Mesodermal cell (in vitro differentiated cells): ENCODE results near the gene FAM193B.

Source experiments
- H3K27ac ChIP-seq: 2 replicates; pipeline ENCODE4 v1.7.0; 2013; ENCODE audit warnings: mild to moderate bottlenecking, low read depth, low read length, moderate library complexity; ENCODE audit not compliant: severe bottlenecking
- H3K36me3 ChIP-seq: 2 replicates; pipeline ENCODE4 v1.7.1; 2013; ENCODE audit warnings: mild to moderate bottlenecking, low read length, moderate library complexity; ENCODE audit not compliant: control insufficient read depth, insufficient read depth
- H3K4me1 ChIP-seq: one replicate; pipeline ENCODE4 v1.7.1; 2013; ENCODE audit warnings: mild to moderate bottlenecking, low read length; ENCODE audit not compliant: insufficient read depth, control insufficient read depth, poor library complexity, severe bottlenecking
- H3K4me3 ChIP-seq: 2 replicates; pipeline ENCODE4 v1.7.0; 2013; ENCODE audit warnings: low read length, control low read depth, mild to moderate bottlenecking; ENCODE audit not compliant: insufficient read depth, poor library complexity, severe bottlenecking; ENCODE audit errors: extremely low read depth
- H3K9me3 ChIP-seq: 2 replicates; pipeline ENCODE4 v1.7.1; 2013; ENCODE audit warnings: mild to moderate bottlenecking, low read length, moderate library complexity; ENCODE audit not compliant: control insufficient read depth
- WGBS, 2 experiments: methylation state at CpG; one replicate each; pipeline ENCODE4 v1.1.5; 2013; ENCODE audit warnings: missing lambda C conversion rate in 2 of 2; ENCODE audit not compliant: insufficient coverage in 2 of 2; 5-methylcytosine and 5-hydroxymethylcytosine counted together

The FAM193B gene

GRCh38 chr5:177526191-177526590 lies 28.2 kb downstream of the FAM193B start:
- Histone ChIP-seq H3K4me1 (no peaks in the 10 kb centered on the region), H3K9me3 (no peaks in the 10 kb centered on the region), H3K36me3 (peaks cover 92% of the 10 kb centered on the region), H3K27ac (no peak overlapping the region), H3K4me3 (no peak overlapping the region)
- 82 to 97% methylated on average over 2 to 3 of the region's 4 CpGs for WGBS, 2 experiments

- WGBS, 2 experiments, result 97 to 100% methylated on average over 8 of the region's 10 CpGs
- Histone ChIP-seq H3K4me1 (no peaks in the 10 kb centered on the region), H3K36me3 (peaks cover 92% of the 10 kb centered on the region), H3K9me3 (no peaks in the 10 kb centered on the region), H3K4me3 (no peak overlapping the region), H3K27ac (no peak overlapping the region)
These were observed 29.3 kb downstream of the FAM193B start for GRCh38 chr5:177524941-177525655.

- H3K27ac ChIP-seq, result no peak overlapping the region
- no peaks in the 10 kb centered on the region for H3K4me1 ChIP-seq
- no peak overlapping the region for H3K4me3 ChIP-seq
- peaks cover 92% of the 10 kb centered on the region for H3K36me3 ChIP-seq
- no peaks in the 10 kb centered on the region for H3K9me3 ChIP-seq
- 95% methylated on average over 7 to 9 of the region's 12 CpGs for WGBS, 2 experiments
These were observed 29.8 kb downstream of the FAM193B start for GRCh38 chr5:177524539-177524900.

GRCh38 chr5:177523711-177524538 lies 30.4 kb downstream of the FAM193B start:
- 95% methylated on average over 16 to 17 of the region's 19 CpGs for WGBS, 2 experiments
- H3K4me1 ChIP-seq, result peaks cover 5% of the 10 kb centered on the region
- H3K36me3 ChIP-seq, result peaks cover 94% of the 10 kb centered on the region

GRCh38 chr5:177520916-177521513 lies 33.3 kb downstream of the FAM193B start:
- Histone ChIP-seq H3K9me3 (no peaks in the 10 kb centered on the region), H3K4me1 (peaks cover 5% of the 10 kb centered on the region), H3K27ac (no peak overlapping the region), H3K36me3 (peaks cover 67% of the 10 kb centered on the region), H3K4me3 (no peak overlapping the region)
- 86 to 95% methylated on average over 2 of the region's 2 CpGs for WGBS, 2 experiments

More at GRCh38 chr5:177523711-177524538, 30.4 kb downstream of the FAM193B start:
- no peaks in the 10 kb centered on the region for H3K9me3 ChIP-seq
- no peak overlapping the region for H3K27ac ChIP-seq
- no peak overlapping the region for H3K4me3 ChIP-seq

- Histone ChIP-seq H3K27ac (no peak overlapping the region), H3K4me3 (no peak overlapping the region), H3K36me3 (peaks cover 66% of the 10 kb centered on the region), H3K4me1 (peaks cover 5% of the 10 kb centered on the region), H3K9me3 (no peaks in the 10 kb centered on the region)
- 92 to 100% methylated on average over 3 of the region's 3 CpGs for WGBS, 2 experiments
These were observed 34.1 kb downstream of the FAM193B start for GRCh38 chr5:177520271-177520670.

GRCh38 chr5:177519463-177520235 lies 34.7 kb downstream of the FAM193B start:
- H3K9me3 ChIP-seq, result no peaks in the 10 kb centered on the region
- 75 to 89% methylated on average over 10 to 12 of the region's 13 CpGs for WGBS, 2 experiments
- H3K36me3 ChIP-seq, result peaks cover 66% of the 10 kb centered on the region
- no peak overlapping the region for H3K4me3 ChIP-seq
- no peak overlapping the region for H3K27ac ChIP-seq
- peaks cover 5% of the 10 kb centered on the region for H3K4me1 ChIP-seq

GRCh38 chr5:177516601-177517568 lies 37.5 kb downstream of the FAM193B start, which contains the start of gene DDX41:
DDX41 (minus strand) TSS chr5:177516961; CDS start chr5:177516945, 16 bp downstream.
- peak within 1 kb of the TSS; percentile 83 for H3K4me3 ChIP-seq
- 1% methylated on average over 90 to 96 of the region's 96 CpGs for WGBS, 2 experiments
- peak within 1 kb of the TSS; percentile 79 for H3K27ac ChIP-seq
- peaks cover 71% of the 10 kb centered on the region for H3K36me3 ChIP-seq
- H3K4me1 ChIP-seq, result peaks cover 5% of the 10 kb centered on the region
- no peaks in the 10 kb centered on the region for H3K9me3 ChIP-seq

- Histone ChIP-seq H3K27ac (no peak overlapping the region), H3K4me1 (peaks cover 5% of the 10 kb centered on the region), H3K4me3 (peak overlapping the region; percentile 83), H3K9me3 (no peaks in the 10 kb centered on the region), H3K36me3 (peaks cover 71% of the 10 kb centered on the region)
- 86 to 100% methylated on average over 3 to 7 of the region's 7 CpGs for WGBS, 2 experiments
These were observed 38.8 kb downstream of the FAM193B start for GRCh38 chr5:177515580-177515979.
